HG02885 (cell line): ENCODE data around the gene IL17REL.
"Not testable (repeated sequence)": the region's sequence is repeated elsewhere in the genome, so short reads cannot be mapped to it uniquely, and the experiment has no call there.

Experiments used
- ATAC-seq: cut with Tn5 transposase; IDR thresholded peaks from one replicate; pipeline ENCODE4 v1.9.1; 2021; ENCODE audit warnings: mild to moderate bottlenecking; ENCODE audit not compliant: unreplicated experiment, poor library complexity

Gene IL17REL

DNA sequence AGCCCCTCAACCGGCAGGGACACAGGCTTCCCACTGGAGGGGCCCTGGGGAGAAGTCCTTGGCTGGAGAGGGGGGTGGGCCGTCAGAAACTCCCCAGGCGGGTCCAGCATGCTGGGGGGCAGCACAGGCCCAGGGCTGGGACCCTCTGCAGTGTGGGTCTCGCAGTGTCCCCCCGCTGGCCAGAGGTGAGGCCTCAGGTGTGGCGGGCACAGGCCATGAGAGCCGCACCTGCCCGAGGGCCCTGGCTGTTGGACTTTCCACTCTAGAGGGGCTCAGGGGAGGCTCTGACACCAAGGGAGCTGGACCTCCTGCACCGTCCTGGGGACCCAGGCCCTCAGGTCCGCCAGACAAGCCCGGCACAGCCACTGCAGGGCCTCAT, 62.7 kb downstream of the IL17REL start:
- ATAC-seq, result no peak

DNA sequence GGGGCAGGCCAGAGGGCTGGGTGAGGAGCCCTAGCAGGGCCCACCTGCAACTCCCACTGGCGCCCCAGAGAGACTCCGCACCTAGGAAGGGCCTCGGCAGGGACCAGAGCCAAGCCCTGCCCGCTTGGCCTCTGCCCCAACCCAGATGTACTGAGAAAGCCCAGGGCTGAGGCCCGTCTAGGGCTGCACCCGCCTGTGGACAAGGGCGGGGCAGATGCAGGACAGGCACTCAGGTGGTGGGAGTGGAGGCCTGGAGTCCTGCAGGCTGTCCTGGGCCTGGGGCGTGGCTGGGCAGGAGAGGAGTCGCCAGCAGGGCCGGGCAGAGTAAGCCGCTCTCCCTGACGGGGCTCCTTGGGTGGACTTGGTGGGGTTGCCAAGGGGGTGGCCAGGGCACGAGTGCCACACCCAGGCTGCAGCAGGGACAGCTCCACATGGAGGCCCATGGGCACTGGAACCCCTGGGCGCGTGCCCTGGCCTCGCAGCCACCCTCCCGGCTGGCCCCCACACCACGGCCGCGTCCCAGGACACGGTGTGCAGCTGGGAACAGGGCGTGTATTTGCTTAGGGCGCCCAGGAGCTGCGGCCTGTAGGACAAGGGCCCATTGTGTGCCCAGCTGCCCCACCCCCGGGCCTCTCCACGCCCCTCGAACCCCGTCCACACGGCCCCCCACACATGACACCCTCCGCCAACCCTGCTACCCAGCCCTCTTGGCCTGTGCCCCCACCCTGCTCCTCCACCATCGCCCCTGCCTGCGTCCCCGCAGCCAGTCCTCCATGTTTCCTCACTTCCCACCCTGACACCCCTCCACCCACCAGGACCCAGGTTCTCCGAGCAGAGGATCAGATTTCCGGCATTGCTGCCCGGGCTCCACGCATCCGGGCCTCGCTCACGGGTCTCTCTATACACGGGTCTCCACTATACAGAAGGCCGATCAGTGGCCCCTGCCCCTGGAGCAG, 63.3 kb downstream of the IL17REL start:
- no peak for ATAC-seq

DNA sequence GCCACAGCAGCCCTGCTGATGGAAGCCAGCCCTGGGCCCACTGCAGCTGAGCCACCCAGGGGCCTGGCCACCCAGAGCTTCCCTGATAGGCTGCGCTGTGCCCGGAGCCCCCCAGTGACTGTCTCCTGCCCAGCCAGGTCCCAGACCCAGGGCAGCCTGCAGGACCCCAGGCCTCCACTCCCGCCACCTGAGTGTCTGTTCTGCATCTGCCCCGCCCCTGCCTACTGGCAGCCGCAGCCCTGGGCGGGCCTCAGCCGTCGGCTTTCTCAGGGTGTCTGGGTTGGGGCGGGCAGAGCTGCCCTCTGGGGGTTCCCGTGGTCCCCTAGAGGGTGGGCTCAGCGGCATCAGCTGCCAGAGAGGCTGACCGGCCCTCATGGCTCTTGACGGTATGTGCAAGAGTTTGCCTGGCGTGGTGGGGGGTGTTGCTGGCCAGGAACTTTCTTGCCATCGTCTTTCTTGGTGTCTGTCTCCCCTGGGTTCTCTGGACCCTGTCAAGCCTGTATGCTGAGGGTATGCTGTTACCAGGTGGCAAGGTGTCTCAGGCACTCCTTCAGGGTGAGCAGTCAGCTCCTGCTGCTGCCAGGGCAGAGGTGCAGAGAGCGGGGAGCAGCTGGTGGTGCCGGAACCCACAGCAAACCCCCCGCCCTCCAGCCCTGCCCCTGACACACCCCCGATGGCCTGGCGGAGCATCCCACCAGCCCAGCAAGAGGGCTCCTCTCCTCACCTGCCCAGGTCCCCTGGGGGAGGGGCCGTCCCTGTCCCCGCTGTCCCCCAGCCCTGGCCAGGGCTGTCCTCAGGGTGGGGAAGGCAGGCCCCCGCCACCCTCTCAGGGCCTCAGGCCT, 64.2 kb downstream of the IL17REL start:
- no peak for ATAC-seq

DNA sequence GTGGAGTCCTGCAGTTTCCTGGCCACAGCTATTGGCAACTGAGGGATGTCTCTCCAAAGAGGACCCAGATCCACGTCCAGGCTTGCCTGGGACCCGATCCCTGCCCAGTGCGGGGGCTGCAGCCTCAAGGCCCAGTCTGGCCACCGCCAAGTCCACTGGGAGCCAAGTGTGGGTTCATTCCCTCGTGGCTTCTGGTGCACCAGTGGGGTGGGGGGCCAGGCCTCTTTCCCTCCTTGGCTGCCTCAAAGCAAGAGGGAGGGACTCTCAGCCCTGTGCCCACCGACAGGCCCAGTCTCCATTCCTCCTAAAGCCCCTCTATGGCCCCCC, 65.3 kb downstream of the IL17REL start:
- no peak for ATAC-seq

DNA sequence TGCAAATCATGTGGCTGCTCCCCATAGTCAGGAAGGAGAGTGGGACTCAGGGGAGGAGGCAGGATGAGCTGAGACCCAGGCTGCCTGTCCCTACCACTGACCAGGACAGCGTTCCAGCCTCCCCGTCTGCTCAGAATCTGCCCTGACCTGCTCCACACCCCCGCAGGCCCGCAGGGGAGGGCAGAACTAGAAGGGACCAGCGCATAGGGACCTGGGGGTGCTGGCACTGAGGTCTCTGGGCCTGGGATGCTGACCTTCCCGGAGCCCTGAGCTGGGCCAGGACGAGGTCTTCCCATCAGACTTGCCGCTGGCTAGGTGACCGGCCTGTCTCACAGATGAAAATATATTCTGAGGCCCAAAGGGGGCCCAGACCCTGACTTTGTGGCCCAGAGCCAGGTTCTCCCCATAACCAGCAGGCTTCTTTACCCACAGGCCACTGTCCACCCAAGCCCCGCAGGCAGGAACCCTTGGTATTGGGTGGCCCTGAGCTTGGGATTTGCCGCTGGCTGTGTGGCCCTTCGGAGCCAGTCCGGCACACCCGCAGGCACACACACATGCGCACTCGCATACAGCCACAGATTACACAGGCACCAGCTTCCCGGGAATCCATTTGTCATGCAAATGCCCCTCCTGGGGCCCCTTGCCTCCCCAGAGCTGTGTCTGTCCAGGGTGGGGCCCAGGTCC, 65.8 kb downstream of the IL17REL start:
- no peak for ATAC-seq

DNA sequence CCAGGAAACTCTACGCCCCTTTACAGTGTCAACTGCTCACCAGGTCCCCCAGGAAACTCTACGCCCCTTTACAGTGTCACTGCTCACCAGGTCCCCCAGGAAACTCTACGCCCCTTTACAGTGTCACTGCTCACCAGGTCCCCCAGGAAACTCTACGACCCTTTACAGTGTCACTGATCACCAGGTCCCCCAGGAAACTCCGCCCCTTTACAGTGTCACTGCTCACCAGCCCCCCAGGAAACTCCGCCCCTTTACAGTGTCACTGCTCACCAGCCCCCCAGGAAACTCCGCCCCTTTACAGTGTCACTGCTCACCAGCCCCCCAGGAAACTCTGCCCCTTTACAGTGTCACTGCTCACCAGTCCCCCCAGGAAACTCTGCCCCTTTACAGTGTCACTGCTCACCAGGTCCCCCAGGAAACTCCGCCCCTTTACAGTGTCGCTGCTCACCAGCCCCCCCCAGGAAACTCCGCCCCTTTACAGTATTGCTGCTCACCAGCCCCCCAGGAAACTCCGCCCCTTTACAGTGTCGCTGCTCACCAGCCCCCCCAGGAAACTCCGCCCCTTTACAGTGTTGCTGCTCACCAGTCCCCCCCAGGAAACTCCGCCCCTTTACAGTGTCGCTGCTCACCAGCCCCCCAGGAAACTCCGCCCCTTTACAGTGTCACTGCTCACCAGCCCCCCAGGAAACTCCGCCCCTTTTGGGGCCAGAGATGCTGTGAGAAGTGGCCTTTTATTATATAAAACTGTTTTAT, 67.3 kb downstream of the IL17REL start:
- ATAC-seq, result not testable (repeated sequence)
